Lower leg skin (tissue), 4 donors: Measurements from ENCODE around the gene ALOX5. TPM values are rescaled to one million over a fixed set of nuclear protein-coding genes. Genes with fewer than 3 reads are reported as not detected.

Experiments
- DNase-seq, 2 donors: peaks; one replicate each; pipeline ENCODE4 v3.0.0-alpha.2; 2019; ENCODE audit warnings: low spot score in 2 of 2
- H3K4me3 ChIP-seq: fragments of 200-600 bp; sonication (generic); 2 replicates; pipeline ENCODE4 v1.5.1; 2017; ENCODE audit warnings: mild to moderate bottlenecking, low read depth; ENCODE audit not compliant: poor library complexity, severe bottlenecking
- CTCF ChIP-seq, 3 donors: fragments of 450-650 bp; IDR thresholded peaks; one replicate each; pipeline ENCODE4 v1.5.1; 2016; ENCODE audit warnings: antibody characterized with exemption in 3 of 3, mild to moderate bottlenecking in 3 of 3, moderate library complexity in 2 of 3
- POLR2A ChIP-seq, 2 donors: fragments of 450-650 bp; IDR thresholded peaks; one replicate each; pipeline ENCODE4 v1.6.1; 2016 to 2017; ENCODE audit warnings: antibody characterized with exemption in 2 of 2, mild to moderate bottlenecking in 1 of 2, moderate library complexity in 1 of 2
- WGBS, 2 donors: methylation state at CpG; one replicate each; pipeline ENCODE4 v1.1.5; 2018; 5-methylcytosine and 5-hydroxymethylcytosine counted together
- intact Hi-C: fragments of 100-400 bp; cut with DNase I; formaldehyde crosslinking; loops from one replicate; pipeline ENCODE4 v1.15.0; 2023; ENCODE audit warnings: low total_unique reads
- total RNA-seq, 4 donors: library from RNA; depleted of rRNA; stranded (reverse); fragments of >200 nt; gene quantifications; one replicate each; pipeline ENCODE4 v1.1.0, GENCODE V29; 2016

ALOX5 gene
- total RNA-seq, 4 donors from 2014 or later = 7.4 to 16.0 (median 11.9) TPM

- WGBS, 2 donors = 85 to 87% methylated on average over 14 of the region's 15 CpGs
- TF ChIP-seq CTCF (IDR thresholded peaks at IDR 0.05) = no peak
- intact Hi-C loops = no loop called here
- no peak for DNase-seq
- H3K4me3 ChIP-seq = no peak overlapping the region
These were observed 58.9 kb downstream of the ALOX5 start for GRCh38 chr10:45432700-45433472.

DNA sequence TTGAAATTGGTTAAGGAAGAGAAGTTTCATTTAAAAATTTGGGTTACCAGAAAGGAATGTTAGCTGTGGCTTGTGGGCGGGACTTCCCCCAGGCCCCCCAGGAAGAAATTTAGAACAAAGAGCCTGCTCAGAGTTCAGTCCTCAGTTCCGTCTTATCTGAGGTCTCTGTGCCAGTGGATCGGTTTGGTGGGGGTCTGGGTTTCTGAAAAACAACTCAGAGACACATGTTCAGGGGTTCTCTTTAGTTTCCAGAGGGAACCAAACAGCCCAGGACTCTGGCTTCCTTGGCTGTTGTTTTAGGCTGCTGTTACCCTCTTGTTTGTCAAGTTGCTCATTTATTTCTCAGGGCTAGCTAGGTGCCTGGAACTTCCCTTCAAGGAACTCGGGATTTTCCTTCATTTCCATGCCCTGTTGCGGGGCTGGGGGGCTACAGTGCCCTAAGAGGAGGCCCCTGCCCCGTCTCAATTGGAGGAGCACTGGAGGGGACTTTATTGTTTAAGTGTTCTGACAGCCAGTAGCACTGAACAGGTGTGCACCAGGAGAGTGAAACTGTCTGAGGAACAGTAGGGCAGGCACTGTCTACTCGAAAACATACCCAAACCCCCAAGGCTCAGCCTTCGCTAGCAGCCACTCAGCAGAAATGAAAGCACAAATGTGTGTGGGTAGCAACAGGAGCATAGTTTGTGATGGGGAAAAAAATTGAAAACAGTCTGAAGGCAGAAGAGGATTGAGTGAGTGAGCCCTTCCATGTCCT is 59.9 kb downstream of the ALOX5 start:
- WGBS, 2 donors = 66 to 67% methylated on average over 8 of the region's 8 CpGs
- no peak for TF ChIP-seq POLR2A (IDR thresholded peaks at IDR 0.05)
- intact Hi-C loops = no loop called here
- no peak for DNase-seq
- no peak overlapping the region for H3K4me3 ChIP-seq

- intact Hi-C loops = no loop called here
- no peak for TF ChIP-seq POLR2A (IDR thresholded peaks at IDR 0.05)
- no peak for TF ChIP-seq CTCF (IDR thresholded peaks at IDR 0.05)
These were observed 63.8 kb downstream of the ALOX5 start for GRCh38 chr10:45437587-45438465.

GRCh38 chr10:45438466-45439090 is 64.6 kb downstream of the ALOX5 start:
- DNase-seq = no peak
- intact Hi-C loops = no loop called here
- WGBS, 2 donors = 57 to 58% methylated on average over 5 of the region's 5 CpGs
- no peak overlapping the region for H3K4me3 ChIP-seq
- TF ChIP-seq POLR2A (IDR thresholded peaks at IDR 0.05) = no peak
- TF ChIP-seq CTCF (IDR thresholded peaks at IDR 0.05) = no peak

More at GRCh38 chr10:45437587-45438465, 63.8 kb downstream of the ALOX5 start:
- peak in 1 of 2 donors; percentile 12 for DNase-seq
- no peak overlapping the region for H3K4me3 ChIP-seq
- WGBS, 2 donors = 78 to 80% methylated on average over 8 of the region's 8 CpGs

DNA sequence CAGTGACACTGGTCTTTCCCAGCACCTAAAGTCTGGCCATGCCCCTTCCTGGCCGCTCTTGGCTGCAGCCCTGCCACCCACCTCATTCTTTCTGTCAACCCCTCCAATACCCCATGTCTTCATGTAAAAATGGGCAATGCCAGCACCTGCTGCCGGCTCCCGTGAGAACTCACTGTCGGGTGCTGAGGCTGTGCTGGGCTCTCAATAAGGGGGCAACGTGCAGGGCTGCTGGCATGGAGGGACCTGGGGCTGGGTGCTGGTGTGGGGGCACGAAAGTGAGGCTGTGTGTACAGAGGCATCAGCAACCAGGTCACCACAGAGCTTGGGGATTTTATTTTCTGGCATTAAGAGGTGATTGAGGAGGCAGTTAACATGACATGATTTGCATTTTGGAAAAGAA is 65.3 kb downstream of the ALOX5 start:
- no peak for DNase-seq
- intact Hi-C loops = no loop called here
- WGBS, 2 donors = 84 to 87% methylated on average over 6 of the region's 6 CpGs
- no peak overlapping the region for H3K4me3 ChIP-seq
- TF ChIP-seq CTCF (IDR thresholded peaks at IDR 0.05) (no peak), POLR2A (IDR thresholded peaks at IDR 0.05) (no peak)
